Endothelial cell of umbilical vein (primary cell): ENCODE results near the gene C19orf25. TPM values are rescaled to one million over a fixed set of nuclear protein-coding genes. Genes with fewer than 3 reads are reported as not detected.

Experiments
- BruUV-seq: library from RNA; stranded (reverse); fragments of 400-500 nt; replicated peaks from 2 replicates; lab custom pipeline; 2021; lab: Mats Ljungman, UMichigan
- CTCF ChIA-PET: fragments of 300-600, 350-600 bp; sonication (Branson Sonifier 250); formaldehyde crosslinking; loops from one replicate; lab custom pipeline; 2021; ENCODE audit warnings: antibody characterized with exemption, inconsistent platforms; lab: Charles Lee
- POLR2A ChIA-PET: fragments of 300-600, 350-600 bp; sonication (Branson Sonifier 250); formaldehyde crosslinking; loops from one replicate; lab custom pipeline; 2021; ENCODE audit warnings: antibody characterized with exemption, inconsistent platforms; lab: Charles Lee
- DNase-seq: peaks from one replicate; pipeline ENCODE4 v3.0.0-alpha.2; 2011; ENCODE audit warnings: low read depth, low spot score
- FAIRE-seq: peaks from 2 replicates; lab custom pipeline; 2011; peaks lifted over from hg19 to GRCh38; lab: Jason Lieb, UNC
- H2AFZ ChIP-seq: 2 replicates; pipeline ENCODE4 v1.6.0; 2012; ENCODE audit warnings: low read depth, low read length, control low read depth, inconsistent platforms
- H3K27ac ChIP-seq: 2 replicates; pipeline ENCODE4 v1.5.1; 2011; ENCODE audit warnings: low read depth, mild to moderate bottlenecking, control low read depth, low read length, moderate library complexity; ENCODE audit not compliant: insufficient read depth
- H3K27me3 ChIP-seq, 2 experiments: 2 replicates each; pipeline versions ENCODE4 v1.6.0 to v1.6.1; 2011; ENCODE audit warnings: low read length in 2 of 2, mixed read lengths in 1 of 2; ENCODE audit not compliant: control insufficient read depth in 2 of 2, insufficient read depth in 2 of 2
- H3K36me3 ChIP-seq, 2 experiments: 2 replicates in 1 of 2; 3 replicates in 1 of 2; pipeline ENCODE4 v1.5.1; 2011; ENCODE audit warnings: low read length in 2 of 2, mild to moderate bottlenecking in 1 of 2, moderate library complexity in 1 of 2; ENCODE audit not compliant: control insufficient read depth in 2 of 2, insufficient read depth in 2 of 2; ENCODE audit errors: extremely low read depth in 1 of 2
- H3K4me1 ChIP-seq: 3 replicates; pipeline ENCODE4 v1.5.1; 2011; ENCODE audit warnings: mild to moderate bottlenecking, low read length; ENCODE audit not compliant: control insufficient read depth, insufficient read depth; ENCODE audit errors: extremely low read depth
- H3K4me2 ChIP-seq: 2 replicates; pipeline ENCODE4 v1.6.1; 2011; ENCODE audit warnings: low read length, control low read depth, mixed read lengths; ENCODE audit not compliant: insufficient read depth
- H3K4me3 ChIP-seq, 3 experiments: fragments of 200-600 bp in 1 of 3; sonication (generic), shearing (Covaris generic) in 1 of 3; replicated peaks in 1 of 3; 2 replicates each; pipeline ENCODE4 v1.5.1; 2011 to 2016; ENCODE audit warnings: control low read depth in 3 of 3, low read length in 3 of 3, mild to moderate bottlenecking in 2 of 3, inconsistent platforms in 1 of 3, low read depth in 1 of 3, moderate library complexity in 1 of 3; ENCODE audit not compliant: insufficient read depth in 1 of 3
- H3K79me2 ChIP-seq: 2 replicates; pipeline ENCODE4 v1.6.0; 2012; ENCODE audit warnings: low read length, inconsistent platforms; ENCODE audit not compliant: control insufficient read depth, insufficient read depth
- H3K9ac ChIP-seq: replicated peaks from 2 replicates; pipeline ENCODE3; 2011; ENCODE audit warnings: low read length, control low read depth; ENCODE audit not compliant: insufficient read depth; ENCODE audit errors: extremely low read depth
- H3K9me1 ChIP-seq: replicated peaks from 3 replicates; pipeline ENCODE4 v1.6.0; 2011; ENCODE audit warnings: mild to moderate bottlenecking, low read length; ENCODE audit not compliant: control insufficient read depth, insufficient read depth; ENCODE audit errors: extremely low read depth
- H3K9me3 ChIP-seq: replicated peaks from 2 replicates; pipeline ENCODE4 v1.5.1; 2012; ENCODE audit warnings: low read length, inconsistent platforms; ENCODE audit not compliant: control insufficient read depth, insufficient read depth
- H4K20me1 ChIP-seq: replicated peaks from 2 replicates; pipeline ENCODE3; 2011; ENCODE audit warnings: mild to moderate bottlenecking, low read length; ENCODE audit not compliant: control insufficient read depth, insufficient read depth; ENCODE audit errors: extremely low read depth
- CTCF ChIP-seq, 2 donors: IDR thresholded peaks; 1 replicate in 1 of 2; 2 replicates in 1 of 2; pipeline ENCODE4 v1.5.1; 2011; ENCODE audit warnings: low read length in 2 of 2, mild to moderate bottlenecking in 2 of 2, moderate library complexity in 2 of 2, control low read depth in 1 of 2, inconsistent platforms in 1 of 2, low read depth in 1 of 2; ENCODE audit not compliant: insufficient read depth in 1 of 2; ENCODE audit errors: extremely low read depth in 1 of 2
- EZH2 ChIP-seq: IDR thresholded peaks from 2 replicates; pipeline ENCODE4 v1.6.1; 2012; ENCODE audit warnings: borderline replicate concordance, low read depth, mild to moderate bottlenecking, moderate library complexity, low read length, inconsistent platforms; ENCODE audit not compliant: severe bottlenecking
- FOS ChIP-seq: IDR thresholded peaks from 2 replicates; pipeline ENCODE4 v1.6.1; 2011; ENCODE audit warnings: mild to moderate bottlenecking, low read length, moderate library complexity, borderline replicate concordance; ENCODE audit not compliant: insufficient read depth
- GATA2 ChIP-seq: IDR thresholded peaks from 2 replicates; pipeline ENCODE4 v1.7.0; 2011; ENCODE audit warnings: low read depth, mild to moderate bottlenecking, moderate library complexity, mixed read lengths, low read length; ENCODE audit not compliant: insufficient read length, insufficient read depth
- JUN ChIP-seq: IDR thresholded peaks from 2 replicates; pipeline ENCODE4 v1.6.1; 2011; ENCODE audit warnings: borderline replicate concordance, low read depth; ENCODE audit not compliant: insufficient read length, insufficient read depth
- MYC ChIP-seq: IDR thresholded peaks from one replicate; pipeline ENCODE4 v1.6.1; 2011; ENCODE audit warnings: mild to moderate bottlenecking, low read depth, low read length
- POLR2A ChIP-seq: IDR thresholded peaks from 2 replicates; pipeline ENCODE4 v1.6.1; 2012; ENCODE audit warnings: low read depth, mild to moderate bottlenecking, control low read depth, low read length
- POLR2AphosphoS5 ChIP-seq: IDR thresholded peaks from 2 replicates; pipeline ENCODE4 v1.6.1; 2012; ENCODE audit warnings: low read depth, mild to moderate bottlenecking, control low read depth, low read length, moderate library complexity; ENCODE audit not compliant: insufficient read depth
- dilution Hi-C: fragments of 300-500 bp; cut with MboI; formaldehyde crosslinking; loops from one replicate; pipeline ENCODE4 v1.15.0; 2019; ENCODE audit warnings: low sequenced_read_pairs; ENCODE audit not compliant: extremely low pct_ligation_motif_present
- intact Hi-C: fragments of 100-400 bp; cut with micrococcal nuclease; formaldehyde crosslinking; loops from one replicate; pipeline ENCODE4 v1.10.0; 2022
- polyA plus RNA-seq, 4 experiments: library from polyadenylated mRNA; depleted of rRNA in 3 of 4; stranded (reverse) in 3 of 4; unstranded in 1 of 4; fragments of >200 nt; gene quantifications; 2 replicates each; pipeline versions ENCODE4 v1.2.1 to v1.2.3, GENCODE V29; 2011 to 2012; ENCODE audit warnings: missing spikeins in 1 of 4
- total RNA-seq: library from RNA; stranded (reverse); gene quantifications from 2 replicates; pipeline ENCODE4 v1.2.3, GENCODE V29; 2021
- TF ChIP-seq, protein P1 (sequence below): IDR thresholded peaks from 2 replicates; pipeline ENCODE4 v1.6.1; 2011; ENCODE audit not compliant: insufficient read depth, insufficient read length

The C19orf25 gene
- total and polyA plus RNA-seq, 2 donors (not counting 3 experiments of a cell fraction or from before 2014, with no cell fraction given) = 28.0 to 34.6 TPM

DNA sequence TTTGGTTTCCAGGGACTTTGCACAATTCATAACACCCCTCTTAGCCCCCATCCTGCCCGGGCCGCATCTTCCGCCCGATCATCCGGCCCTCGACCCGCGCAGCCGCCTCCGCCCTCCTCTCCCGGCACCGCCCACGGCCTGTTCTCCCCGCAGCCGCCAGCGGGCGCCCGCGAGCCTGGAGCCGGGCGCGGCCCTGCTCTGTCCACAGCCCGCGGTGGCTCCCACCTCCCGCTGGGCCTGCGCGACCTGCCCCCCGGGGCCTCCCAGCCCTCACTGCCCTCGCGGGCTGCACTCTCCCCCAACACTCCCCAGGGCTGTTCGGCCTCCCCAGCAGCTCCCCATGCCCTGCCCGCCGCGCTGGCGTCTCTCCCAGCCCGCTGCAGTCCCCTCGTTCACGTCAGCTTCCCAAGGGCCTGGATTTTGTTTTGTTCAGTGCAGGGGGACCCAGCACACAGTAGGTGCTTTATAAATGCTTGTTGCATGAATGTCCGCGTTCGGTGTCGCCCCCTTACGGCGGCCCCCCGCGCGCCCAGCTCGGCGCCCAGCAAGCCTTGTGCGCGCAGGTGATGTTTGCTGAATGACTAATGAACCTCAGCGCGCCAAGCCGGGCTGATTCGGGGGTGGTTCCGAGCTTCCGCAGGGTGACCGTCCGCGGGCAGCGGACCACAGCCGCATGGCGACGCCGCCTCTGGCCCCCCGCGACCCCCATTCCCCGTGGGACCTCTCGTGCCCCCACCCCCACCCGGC, 33.7 kb downstream of the C19orf25 start:
- Histone ChIP-seq H2AFZ (no peak overlapping the region), H3K4me2 (peak overlapping the region; percentile 33)

More for the DNA sequence above, 33.7 kb downstream of the C19orf25 start:
- no TSS peak for BruUV-seq
- Histone ChIP-seq H3K9me3 (no peaks in the 10 kb centered on the region), H3K36me3 (peaks cover 7 to 17% of the 10 kb centered on the region in 2 experiments), H3K27ac (no peak overlapping the region), H3K27me3 (peaks cover 14 to 33% of the 10 kb centered on the region in 2 experiments), H3K9me1 (no peaks in the 10 kb centered on the region), H3K79me2 (peaks cover 13% of the 10 kb centered on the region), H3K4me1 (no peaks in the 10 kb centered on the region), H3K9ac (no peak overlapping the region), H3K4me3 (peak overlapping the region in 1 of 3 experiments; percentile 14), H4K20me1 (no peaks in the 10 kb centered on the region)
- FAIRE-seq (peak; percentile 75), DNase-seq (peak; percentile 52)
- dilution Hi-C loops (no loop called here), intact Hi-C loops (no loop called here)
- ChIA-PET POLR2A (no interaction called here), CTCF (interaction anchor here (0.8 to 3.3 kb wide), 10 partner anchors 9 to 166 kb away, joined by 3 to 28 read pairs (median 6); partner anchors contain the start of gene PLK5)
- TF ChIP-seq POLR2A (no peak), POLR2AphosphoS5 (peak; percentile 65), GATA2 (no peak), JUN (no peak), EZH2 (no peak), MYC (no peak), CTCF (IDR thresholded peaks at IDR 0.05; ENCODE audit: extremely low read depth in 1 of 2, insufficient read depth in 1 of 2, low read depth in 1 of 2, low read length in 2 of 2) (peak; percentile 81 to 96), FOS (no peak)
- TF ChIP-seq, protein P1, sequence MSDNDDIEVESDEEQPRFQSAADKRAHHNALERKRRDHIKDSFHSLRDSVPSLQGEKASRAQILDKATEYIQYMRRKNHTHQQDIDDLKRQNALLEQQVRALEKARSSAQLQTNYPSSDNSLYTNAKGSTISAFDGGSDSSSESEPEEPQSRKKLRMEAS = no peak
